ENCODE measurements around the gene MARK4.
"Not testable (repeated sequence)": the region's sequence is repeated elsewhere in the genome, so short reads cannot be mapped to it uniquely, and the experiment has no call there.

The MARK4 gene

GRCh38 chr19:45306518-45307027 lies 55.5 kb downstream of the MARK4 start:
- no peak for DNase-seq

- DNase-seq = no peak
These were observed 56.3 kb downstream of the MARK4 start for GRCh38 chr19:45307361-45307760.

GRCh38 chr19:45309322-45309721 lies 58.3 kb downstream of the MARK4 start:
- DNase-seq = not testable (repeated sequence)

- DNase-seq = no peak
These were observed 60.5 kb downstream of the MARK4 start for GRCh38 chr19:45311621-45312020.

GRCh38 chr19:45312285-45312684 lies 61.2 kb downstream of the MARK4 start:
- DNase-seq = not testable (repeated sequence)

- DNase-seq = no peak
These were observed 63.7 kb downstream of the MARK4 start for GRCh38 chr19:45314708-45315245.

GRCh38 chr19:45315304-45315703 lies 64.2 kb downstream of the MARK4 start:
- no peak for DNase-seq

- DNase-seq = no peak
These were observed 70.1 kb downstream of the MARK4 start for GRCh38 chr19:45320997-45321775.

GRCh38 chr19:45321848-45322247 lies 70.8 kb downstream of the MARK4 start:
- no peak for DNase-seq

- DNase-seq = no peak
These were observed 71.2 kb downstream of the MARK4 start for GRCh38 chr19:45322311-45322710.

- DNase-seq = no peak
These were observed 71.7 kb downstream of the MARK4 start, which contains the start of gene CKM for GRCh38 chr19:45322744-45323281. Gene CKM (minus strand): TSS chr19:45322875. CDS start chr19:45319713, 3,162 bp downstream.

- no peak for DNase-seq
These were observed 72.6 kb downstream of the MARK4 start for GRCh38 chr19:45323671-45324081.

- DNase-seq = no peak
These were observed 73.4 kb downstream of the MARK4 start for GRCh38 chr19:45324349-45324907.

GRCh38 chr19:45327404-45328143 lies 76.5 kb downstream of the MARK4 start:
- DNase-seq = no peak

GRCh38 chr19:45331411-45331810 lies 80.3 kb downstream of the MARK4 start:
- DNase-seq = no peak

GRCh38 chr19:45333609-45334303 lies 82.7 kb downstream of the MARK4 start:
- DNase-seq = no peak

- not testable (repeated sequence) for DNase-seq
These were observed 83.8 kb downstream of the MARK4 start for GRCh38 chr19:45334881-45335280.

- no peak for DNase-seq
These were observed 85.7 kb downstream of the MARK4 start for GRCh38 chr19:45336696-45337251.

- no peak for DNase-seq
These were observed 88.6 kb downstream of the MARK4 start for GRCh38 chr19:45339629-45340028.

GRCh38 chr19:45340232-45340898 lies 89.3 kb downstream of the MARK4 start, which contains the start of gene KLC3:
Gene KLC3 (plus strand): TSS chr19:45340750. CDS start chr19:45345542, 4,792 bp downstream.
- DNase-seq = peak in 1 of 4 experiments; percentile 10

- no peak for DNase-seq
These were observed 89.9 kb downstream of the MARK4 start for GRCh38 chr19:45340899-45341453.
